Measurements from ENCODE around the gene PRDX1.

- TF ChIP-seq CTCF (IDR thresholded peaks at IDR 0.05) (no peak), POLR2A (IDR thresholded peaks at IDR 0.05) (no peak), POLR2AphosphoS5 (IDR thresholded peaks at IDR 0.05; ENCODE audit: insufficient read depth in 1 of 2, low read depth in 1 of 2) (no peak)
These were observed 19.5 kb upstream of the PRDX1 start for GRCh38 chr1:45541193-45541592.
